ENCODE results near the gene UBE2D4.
A peak's percentile ranks its signal among the peaks of the same experiment; 100 is the strongest.
"Not testable (repeated sequence)": the region's sequence is repeated elsewhere in the genome, so short reads cannot be mapped to it uniquely, and the experiment has no call there.

UBE2D4 gene

DNA sequence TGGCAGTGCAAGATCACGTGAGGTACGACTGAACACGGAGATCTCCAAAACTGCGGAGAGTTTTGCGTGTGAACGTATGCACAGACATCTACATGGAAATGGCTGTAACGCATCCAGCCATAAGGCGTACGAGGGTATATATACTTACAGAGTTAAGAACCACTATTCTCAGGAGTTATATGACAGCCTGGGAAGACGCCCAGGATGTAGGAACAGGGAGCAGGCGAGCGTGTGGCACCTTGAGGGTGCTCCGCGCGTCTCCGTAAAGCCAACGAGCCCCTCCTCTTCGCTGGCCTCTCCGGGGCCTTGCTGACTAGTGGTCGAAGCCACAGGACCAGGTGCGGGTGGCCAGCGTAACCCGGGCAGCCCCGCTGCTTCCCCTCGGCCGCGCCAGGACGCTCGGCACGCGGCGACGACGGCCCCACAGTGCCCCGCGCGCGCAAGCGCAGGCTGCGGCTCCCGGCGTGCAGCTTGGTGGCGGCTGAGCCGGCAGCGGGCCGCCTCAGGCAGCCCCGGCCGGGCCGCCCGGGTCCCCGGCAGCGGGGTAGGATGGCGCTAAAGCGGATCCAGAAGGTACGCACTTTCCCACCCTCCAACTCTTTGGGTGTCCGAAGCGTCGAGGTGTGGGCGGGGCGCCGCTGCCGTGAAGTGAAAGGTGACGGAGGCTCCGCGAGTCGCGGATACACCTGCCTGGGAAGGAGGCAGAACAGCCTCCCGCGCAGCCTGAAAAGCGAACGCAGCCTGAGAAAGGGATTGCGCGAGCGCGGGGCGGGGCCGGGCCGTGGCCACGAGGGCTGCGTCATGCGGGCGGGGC, at the start of gene UBE2D4:
Gene UBE2D4 (plus strand): TSS at position 453 of the 814 bp plus-strand sequence. CDS start 97 bp downstream, at position 550.
- DNase-seq = peak; percentile 97

DNA sequence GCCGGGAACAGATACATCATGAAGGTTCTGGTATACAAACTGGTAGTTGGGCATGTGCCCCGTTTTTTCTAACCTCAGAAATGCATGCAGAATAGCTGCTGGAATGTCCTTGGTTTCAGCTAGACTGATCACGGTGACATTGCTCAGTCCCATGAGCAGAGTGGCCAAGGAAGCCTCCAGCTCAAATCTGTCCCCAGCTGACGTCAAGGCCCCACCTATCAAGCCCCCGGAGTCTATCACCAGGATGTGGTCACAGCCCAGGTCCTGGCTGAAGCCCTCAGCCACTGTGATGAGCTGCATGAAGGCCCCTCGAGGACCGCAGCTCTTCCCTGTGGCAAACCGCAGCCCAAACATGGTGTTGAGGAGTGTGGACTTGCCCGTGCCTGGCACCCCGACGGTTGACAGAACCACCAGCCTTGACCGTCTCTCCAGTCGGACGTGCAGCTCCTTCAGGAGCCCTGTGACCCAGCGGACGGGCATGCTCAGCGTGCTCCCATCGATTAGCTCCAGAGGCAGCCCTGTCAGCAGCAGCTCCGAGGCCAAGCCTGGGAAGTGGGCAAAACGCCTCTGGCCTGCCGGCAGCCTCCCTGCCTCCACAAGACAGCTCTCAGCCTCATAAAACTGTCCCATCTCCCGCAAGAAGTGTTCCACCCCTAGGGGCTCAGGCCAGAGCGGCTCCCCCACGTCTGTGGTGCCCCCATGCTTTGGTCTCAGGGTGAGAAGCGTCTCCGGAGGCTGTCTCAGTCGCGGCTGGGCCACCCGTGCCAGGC, 49.1 kb upstream of the UBE2D4 start:
- no peak for DNase-seq

DNA sequence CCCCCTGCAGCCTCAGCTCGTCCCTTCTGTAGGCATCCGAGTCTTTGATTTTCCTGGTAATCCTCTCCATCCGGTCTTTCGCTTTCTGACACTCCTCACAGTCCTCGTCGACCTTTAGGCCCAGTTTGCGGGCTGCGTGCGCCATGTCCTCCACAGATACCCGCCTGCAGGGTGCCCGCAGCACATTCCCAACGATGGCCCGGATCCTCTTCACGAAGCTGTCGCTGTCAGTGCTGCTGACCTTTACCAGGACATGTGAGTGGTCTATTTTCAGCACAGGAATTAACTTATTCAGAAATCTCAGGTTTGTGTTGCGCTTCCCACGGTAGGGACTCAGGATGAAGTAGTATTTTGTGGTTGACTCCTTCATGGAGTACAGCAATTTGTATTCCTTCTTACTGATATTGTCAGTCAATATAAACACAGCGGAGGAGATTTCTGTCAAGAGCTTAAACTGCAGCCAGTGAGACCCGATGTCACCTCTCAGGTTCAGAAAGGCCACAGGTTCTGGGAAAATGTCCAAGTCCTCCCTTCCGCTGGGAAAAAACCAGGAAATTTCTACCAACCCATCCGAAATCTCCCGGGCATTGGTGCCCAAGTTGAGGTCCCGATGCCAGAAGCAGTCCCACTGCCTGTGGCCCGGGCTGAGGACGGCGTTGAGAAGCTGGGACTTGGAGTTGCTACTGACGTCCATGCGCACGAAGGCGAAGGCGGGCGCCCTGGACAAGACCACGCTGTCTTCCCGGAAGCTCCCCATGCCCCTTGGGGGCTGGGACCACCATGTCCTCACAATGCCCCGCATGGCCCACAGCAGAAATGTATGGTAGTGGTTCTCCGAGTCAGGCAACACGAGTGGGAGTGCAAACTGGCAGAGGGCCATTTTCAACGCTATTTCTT, 48.0 kb upstream of the UBE2D4 start:
- DNase-seq = no peak

DNA sequence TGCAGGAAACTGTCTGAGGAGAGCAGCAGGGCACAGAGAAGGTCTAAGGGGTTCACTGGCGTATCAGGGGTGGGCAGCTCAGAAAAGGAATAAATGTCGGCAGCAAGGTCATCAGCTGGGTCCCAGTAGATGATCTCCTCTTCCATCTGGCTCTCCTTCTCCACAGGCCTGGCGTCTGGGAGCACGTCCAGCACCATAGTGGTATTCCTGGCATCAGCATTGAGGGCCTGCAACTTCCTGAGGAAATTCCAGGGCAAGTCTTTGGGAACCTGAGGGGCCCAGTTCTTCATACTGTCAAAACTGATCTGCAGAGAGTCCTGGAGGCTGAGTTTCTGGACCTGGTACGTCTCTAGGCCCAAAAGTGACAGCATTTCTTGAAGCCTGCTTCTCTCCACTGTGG, 47.4 kb upstream of the UBE2D4 start:
- DNase-seq = no peak

DNA sequence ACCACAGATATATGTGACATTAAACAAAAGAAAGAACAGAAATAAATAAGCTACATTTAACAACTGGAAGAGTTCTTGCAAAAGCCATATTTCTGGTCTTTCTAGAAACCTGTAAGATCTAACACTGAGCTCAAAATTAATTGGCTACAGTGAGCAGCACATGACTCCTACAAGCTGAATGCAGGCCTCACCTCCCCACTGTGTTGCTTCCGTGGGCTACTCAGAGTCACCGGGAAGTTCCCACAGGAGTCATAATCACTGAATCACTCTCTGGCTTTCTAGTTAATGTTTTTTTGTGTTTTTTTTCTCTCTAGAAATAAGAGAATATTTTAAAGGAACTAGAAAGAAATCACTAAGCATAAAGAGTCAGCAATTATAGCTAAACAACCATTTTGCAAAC, 46.8 kb upstream of the UBE2D4 start:
- no peak for DNase-seq

DNA sequence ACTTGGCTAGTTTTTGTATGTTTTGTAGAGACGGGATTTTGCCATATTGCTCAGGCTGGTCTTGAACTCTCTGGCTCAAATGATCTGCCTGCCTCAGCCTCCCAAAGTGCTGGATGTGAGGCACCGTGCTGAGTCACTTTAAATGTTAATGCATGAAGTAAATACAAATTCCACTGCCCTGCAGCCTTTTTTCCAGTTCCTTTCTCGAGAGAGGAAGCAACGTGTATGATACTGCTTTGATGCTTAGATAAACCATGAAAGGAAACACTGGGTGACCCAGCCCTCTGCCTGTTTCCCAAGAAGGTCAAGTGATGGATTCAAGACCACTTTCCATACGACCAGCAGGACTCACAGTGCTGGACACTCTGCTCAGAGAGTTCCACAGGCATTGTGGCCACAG, 45.6 kb upstream of the UBE2D4 start:
- no peak for DNase-seq

DNA sequence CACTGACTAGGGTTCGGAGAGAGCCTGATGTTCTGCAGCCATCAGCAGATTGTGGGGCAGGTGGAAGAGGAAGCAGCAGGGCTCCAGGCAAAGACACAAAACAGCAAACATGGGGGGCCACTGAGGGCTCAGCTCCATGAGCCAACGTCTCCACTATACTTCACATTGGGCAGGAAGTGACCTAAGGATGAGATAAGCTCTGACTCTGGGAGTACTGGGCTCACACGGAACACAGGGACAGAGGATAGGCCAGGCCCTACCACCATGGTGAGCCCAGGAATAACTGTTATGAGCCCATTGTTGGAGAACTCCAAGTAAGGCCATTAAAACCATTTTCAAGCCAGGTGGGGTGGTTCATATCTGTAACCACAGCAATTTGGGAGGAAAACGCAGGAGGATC, 42.0 kb upstream of the UBE2D4 start:
- no peak for DNase-seq

DNA sequence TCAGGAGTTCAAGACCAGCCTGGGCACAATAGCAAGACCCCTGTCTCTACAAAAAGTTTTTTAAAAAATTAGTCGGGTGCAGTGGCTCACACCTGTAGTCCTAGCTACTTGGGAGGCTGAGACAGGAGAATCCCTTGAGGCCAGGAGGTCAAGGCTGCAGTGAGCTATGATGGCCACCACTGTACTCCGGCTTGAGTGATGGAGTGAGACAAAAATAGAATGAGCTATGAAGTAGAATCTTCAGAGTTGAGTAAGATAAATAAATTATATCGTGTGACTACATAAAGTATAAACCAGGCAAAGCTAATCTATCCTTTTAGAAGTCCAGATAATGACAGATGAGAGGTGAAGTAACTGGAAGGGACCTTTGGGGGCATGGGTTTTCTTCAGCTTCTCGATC, 41.6 kb upstream of the UBE2D4 start:
- DNase-seq = no peak

DNA sequence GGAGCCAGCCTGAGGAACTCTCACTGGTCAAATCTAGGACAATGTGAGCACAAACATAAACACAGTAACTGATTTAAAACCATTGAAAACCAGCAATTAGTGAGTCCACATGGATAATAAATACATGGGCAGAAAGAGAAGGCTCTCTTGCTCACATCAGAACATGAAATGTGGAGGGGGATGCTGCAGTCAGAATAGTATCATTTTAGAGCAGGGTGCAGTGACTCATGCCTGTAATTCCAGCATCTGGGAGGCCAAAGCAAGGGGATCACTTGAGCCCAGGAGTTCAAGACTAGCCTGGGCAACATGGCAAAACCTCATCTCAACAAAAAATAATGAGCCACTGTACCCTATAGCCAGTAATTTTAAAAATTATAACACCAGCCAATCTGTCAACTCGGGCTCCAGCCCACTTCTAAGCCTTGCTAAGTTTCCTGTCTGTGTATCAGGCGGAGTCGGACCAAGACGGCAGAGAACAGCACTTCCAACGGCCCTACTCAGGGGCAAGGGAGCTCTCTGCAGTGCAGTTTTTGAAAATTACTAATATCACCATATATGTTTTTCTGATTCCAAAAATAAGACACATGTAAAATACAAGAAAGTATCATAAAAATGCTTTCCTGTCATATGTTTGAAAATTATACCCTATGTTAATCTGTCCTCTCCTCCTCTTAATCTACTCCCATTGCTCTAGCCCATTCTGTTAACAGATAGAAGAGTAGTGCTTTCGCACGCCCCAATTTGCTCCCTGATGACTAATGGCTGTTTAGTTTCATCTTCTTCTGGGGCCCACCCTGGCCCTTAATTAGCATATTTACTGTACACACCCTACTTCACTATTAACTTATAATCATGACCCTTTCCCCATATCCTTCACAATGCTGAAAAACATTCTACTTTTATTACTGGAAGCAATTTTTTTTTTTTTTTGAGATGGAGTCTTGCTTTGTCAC, 37.0 kb upstream of the UBE2D4 start:
- DNase-seq = no peak

DNA sequence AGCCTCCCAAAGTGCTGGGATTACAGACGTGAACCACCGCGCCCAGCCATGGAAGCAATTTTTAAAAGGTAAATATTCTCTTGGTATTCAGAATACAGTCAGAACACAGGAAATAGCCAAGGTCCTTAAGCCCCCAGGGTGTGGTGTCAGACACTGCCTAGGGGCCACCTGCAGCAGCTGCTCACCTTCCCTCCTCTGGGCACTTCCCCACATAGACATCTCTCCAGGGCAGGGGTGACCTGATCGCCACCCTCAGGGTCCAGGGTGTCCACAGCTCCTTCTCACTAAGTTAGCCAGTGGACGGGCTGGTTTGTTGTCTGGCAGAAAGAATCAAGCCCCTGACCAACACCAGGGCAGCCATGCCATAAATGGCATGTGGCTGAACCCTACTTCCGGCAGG, 35.8 kb upstream of the UBE2D4 start:
- no peak for DNase-seq

DNA sequence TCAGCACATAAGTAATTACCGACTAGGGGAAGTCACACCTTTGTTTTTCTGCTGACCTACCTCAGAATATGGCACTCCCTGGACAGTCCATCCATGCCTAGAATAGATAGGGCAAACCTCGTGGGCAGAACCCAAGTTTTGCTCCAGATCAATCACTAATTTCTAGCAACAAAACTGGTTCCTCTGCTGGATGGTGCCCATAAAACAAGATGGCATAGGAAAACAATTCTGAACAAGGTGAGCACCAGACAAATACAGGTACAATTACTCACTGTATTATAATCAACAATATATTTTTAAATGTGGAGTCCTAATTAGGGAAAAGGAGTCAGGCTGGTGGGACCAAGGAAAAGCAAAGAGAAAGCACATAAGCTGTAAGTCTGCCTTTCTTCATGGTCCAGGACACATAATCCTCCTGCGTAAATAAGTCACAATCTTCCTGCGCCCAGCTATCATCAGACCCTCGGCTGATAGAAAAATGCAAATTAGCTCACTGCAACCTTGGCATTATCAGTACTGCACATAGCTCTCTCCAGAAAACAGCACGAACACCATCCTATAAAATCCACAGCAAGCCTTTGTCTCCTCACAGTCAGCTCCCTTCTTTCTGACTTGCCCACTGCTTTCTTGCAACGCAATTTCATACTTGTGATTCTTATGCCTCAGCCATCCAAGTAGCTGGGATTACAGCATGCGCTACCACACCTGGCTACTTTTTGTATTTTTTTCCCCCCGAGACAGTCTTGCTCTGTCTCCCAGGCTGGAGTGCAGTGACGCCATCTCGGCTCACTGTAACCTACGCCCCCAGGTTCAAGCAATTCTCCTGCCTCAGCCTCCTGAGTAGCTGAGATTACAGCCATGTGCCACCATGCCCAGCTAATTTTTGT, 34.9 kb upstream of the UBE2D4 start:
- DNase-seq = no peak

DNA sequence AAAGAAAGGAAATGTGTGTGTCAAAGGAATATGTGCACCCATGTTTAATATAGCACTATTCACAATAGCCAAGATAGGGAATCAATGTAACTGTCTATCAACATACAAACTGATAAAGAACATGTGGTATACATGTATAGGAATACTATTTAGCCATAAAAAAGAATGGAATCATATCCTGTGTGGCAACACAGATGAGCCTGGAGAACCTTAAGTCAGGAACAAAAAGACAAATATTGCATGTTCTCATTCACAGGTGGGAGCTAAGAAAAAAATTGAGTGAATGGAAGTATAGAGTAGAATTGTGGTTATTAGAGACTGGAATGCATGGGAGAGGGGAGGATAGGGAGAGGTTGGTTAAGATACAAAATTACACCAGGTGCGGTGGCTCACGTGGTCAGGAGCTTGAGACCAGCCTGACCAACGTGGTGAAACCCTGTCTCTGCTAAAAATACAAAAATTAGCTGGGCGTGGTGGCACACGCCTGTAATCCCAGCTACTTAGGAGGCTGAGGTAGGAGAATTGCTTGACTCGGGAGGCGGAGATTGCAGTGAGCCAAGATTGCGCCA, 30.3 kb upstream of the UBE2D4 start:
- no peak for DNase-seq

DNA sequence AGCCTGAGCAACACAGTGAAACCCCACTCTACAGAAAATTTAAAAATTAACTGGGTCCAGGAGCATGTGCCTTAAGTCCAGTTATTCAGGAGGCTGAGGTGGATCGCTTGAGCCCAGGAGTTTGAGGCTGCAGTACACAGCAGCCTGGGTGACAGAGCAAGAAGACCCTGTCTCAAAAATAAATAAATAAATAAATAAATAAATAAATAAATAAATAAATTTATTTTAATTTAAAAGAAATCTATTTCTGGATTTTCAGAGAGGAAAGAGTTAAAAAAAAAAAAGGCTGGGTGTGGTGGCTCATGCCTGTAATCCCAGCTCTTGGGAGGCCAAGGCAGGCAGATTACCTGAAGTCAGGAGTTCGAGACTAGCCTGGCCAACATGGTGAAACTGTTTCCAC, 27.7 kb upstream of the UBE2D4 start:
- DNase-seq = not testable (repeated sequence)

DNA sequence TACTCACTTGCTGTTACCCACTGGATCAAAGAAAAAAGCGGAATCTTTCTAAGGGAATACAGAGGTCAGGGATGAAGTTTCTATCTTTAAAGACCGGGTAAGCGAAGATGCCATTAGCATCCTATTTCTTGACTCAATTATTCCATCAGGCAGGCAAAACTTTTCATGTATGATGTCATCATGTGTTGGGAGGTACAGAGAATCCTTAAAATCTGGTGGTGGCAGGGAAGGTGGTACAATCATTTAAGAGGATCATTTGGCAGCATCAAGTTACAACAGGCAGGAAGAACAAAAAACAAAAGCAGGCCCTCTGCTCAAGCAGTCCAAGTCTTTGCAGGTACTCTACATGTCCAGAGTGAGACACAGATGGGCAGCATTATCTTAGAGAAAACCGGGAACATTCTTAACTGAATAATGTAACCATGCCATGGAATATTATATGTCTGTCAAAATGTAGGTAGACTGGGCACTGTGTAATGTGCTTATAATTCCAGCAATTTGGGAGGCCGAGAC, 23.6 kb upstream of the UBE2D4 start:
- DNase-seq = no peak

DNA sequence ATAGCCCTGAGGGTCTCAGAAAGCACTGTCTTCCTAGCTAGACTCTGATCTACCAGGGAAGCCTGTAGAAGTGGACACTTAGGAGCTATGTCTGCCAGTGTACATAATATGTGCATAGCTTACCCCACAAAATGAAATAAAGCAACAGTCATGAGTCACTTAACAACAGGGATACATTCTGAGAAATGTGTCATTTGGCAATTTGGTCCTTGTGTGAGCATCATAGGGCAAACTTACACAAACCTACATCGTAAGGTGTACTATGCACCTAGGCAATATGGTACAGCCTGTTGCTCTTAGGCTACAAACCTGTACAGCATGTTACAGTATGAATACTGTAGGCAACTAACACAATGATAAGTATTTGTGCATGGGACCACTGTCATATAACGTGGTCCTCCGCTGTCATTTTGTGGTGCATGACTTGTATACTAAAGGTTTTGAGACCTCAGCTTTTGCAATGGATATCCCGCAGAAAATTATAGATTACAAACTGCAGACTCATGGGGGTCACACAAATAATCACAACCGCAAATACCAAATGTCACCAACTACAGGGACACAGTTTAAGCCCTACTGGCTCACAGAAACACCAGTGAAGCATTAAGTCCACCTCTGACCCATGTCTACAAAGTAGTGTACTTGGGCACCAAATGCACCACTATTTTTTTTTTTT, 21.6 kb upstream of the UBE2D4 start:
- DNase-seq = no peak

DNA sequence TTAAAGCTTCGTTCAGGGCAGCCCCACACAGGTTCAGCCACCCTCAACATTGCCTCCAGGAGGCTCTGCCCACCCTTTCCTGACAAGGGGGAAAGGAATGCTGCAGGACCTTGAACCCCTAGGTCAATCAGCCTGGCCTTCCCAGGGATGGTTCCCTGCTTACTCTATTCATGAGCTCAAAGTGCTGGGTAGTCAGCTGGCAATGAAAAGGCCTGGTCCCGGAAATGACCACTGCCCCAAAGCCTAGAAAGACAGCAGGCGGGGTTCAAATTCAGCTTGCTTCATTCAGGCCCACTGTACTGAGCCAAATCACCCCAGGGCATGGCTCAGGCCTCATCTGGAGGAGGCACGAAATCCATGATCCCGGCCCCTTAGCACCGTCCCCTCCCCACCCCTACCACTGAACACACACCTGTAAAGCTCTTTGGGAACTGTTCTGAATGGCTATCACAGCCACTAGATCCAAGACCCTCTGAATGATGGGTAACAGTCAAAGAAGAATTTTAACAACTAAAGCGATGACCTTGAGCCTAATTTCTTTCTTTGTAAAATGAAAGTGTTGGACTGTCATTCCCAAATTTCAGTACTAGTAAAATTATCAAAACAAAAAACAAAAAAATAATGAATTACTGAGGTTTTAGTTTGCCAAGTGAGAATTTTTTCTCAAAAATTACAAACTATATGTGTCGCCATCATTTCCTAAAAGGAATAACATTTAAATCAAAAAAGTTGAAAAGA, 20.9 kb upstream of the UBE2D4 start:
- no peak for DNase-seq

DNA sequence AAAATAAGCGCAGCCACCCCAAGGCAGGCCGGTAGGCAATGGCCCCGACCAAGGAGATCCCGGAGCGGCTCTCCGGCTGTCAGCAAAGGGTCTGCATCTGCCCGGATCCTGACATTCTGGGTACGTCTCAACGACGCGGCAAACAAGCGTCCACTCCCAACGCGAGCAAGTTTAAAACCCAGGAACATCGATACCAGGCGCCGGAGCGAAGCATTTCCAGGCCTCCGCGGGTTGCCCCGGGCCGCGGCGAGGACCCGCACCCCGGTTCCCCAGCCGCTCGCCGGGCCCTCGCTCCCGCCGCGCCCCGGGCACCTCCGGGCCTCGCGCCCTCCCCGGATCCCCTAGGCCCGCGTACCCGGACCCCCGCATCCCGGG, 20.3 kb upstream of the UBE2D4 start:
- peak; percentile 72 for DNase-seq

DNA sequence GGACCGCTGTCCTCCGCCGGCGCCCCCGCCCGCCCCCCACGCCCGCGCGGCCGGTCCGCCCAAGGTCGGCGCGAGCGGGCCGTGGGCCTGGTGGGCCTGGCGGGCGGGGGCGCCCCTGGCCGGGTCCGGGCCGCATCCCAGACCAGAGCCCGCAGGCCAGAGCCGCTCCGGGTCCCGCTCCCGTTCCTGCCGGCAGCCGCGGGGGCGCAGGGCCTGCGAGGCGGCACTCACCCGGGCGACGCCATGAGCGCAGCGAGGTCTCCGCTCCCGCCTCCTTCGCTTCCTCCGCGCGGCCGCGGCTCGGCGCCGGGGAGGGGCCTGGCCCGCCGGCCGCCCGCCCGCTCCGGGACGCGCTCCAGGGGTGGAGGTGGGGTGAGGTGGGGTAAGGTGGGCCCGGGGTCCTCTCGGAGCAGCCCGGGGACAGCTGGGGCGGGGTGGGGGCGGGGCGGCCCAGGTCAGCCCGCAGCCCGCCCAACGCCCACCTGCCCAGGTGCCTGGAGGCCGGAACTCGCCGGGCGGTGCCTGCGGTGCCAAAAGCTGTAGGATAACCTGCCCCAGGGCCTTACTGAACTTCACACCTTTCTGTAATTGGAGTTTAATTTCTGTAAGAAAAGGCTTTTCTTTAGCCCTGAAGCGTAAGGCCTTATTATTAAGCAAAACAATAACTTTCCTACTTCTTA, 19.8 kb upstream of the UBE2D4 start, which contains the start of gene URGCP:
Gene URGCP (minus strand): TSS at position 266 of the 680 bp plus-strand sequence. CDS start 21 bp downstream, at position 245.
- peak; percentile 83 for DNase-seq

Measured in activated CD8-positive, alpha-beta memory T cell treated with anti-CD3 and anti-CD28 coated beads for 24 hours (primary cell).